GM08714 (cell line): Measurements from ENCODE around the gene TREX2.

ENCODE experiments used
- H3K4me3 ChIP-seq: fragments of 200-500 bp; sonication (Bioruptor generic); 2 replicates; pipeline ENCODE4 v1.5.1; 2014; ENCODE audit warnings: mild to moderate bottlenecking, low read length, inconsistent platforms
- ZNF274 ChIP-seq: IDR thresholded peaks from 2 replicates; pipeline ENCODE4 v1.6.1; 2012; ENCODE audit warnings: mild to moderate bottlenecking, low read depth, low read length

Gene TREX2

GRCh38 chrX:153454901-153455550, 9.2 kb upstream of the TREX2 start:
- no peak overlapping the region for H3K4me3 ChIP-seq
- no peak for TF ChIP-seq ZNF274

GRCh38 chrX:153450949-153451277, 5.1 kb upstream of the TREX2 start:
- no peak for TF ChIP-seq ZNF274
- H3K4me3 ChIP-seq, result no peak overlapping the region

- H3K4me3 ChIP-seq, result no peak overlapping the region
- no peak for TF ChIP-seq ZNF274
Observed at GRCh38 chrX:153450114-153450948, 4.5 kb upstream of the TREX2 start.

DNA sequence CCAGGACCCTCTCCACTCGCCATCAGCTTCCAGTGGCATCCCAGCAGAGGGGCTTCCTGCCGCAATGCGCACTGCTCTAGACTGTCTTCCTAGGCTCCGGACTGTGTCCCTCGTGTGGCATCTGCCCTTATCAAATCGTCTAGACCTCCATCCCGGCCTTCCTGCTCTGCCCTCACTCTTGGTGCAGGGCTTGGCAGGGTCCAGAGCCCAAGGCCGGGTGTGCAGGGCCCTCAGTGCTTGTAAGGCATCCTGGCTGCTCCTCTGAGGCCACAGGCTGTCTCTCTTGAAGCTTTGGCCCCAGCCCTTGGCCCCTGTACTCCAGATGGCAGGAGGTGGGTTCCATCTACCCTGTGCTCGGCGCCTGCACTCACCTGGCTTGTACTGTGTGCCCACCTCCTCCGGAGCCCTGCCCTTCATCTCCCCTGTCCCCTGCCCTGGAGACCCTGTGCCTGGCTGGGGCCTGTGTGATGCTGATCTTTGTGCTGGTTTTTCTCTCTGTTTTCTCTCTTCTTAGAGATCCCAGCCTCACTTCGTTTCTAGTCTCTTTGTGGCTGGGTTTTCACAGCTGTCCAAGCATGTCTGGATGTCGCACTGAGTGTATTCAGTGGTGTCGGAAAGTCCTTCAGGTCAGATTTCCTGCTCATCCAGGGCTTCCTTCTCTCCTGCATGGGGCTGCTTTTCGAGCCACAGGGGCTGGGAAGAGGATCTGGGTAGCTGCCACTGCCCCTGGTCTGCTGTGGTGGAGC, 3.7 kb upstream of the TREX2 start:
- H3K4me3 ChIP-seq, result no peak overlapping the region
- TF ChIP-seq ZNF274, result no peak

GRCh38 chrX:153448556-153449367, 2.9 kb upstream of the TREX2 start:
- no peak for TF ChIP-seq ZNF274
- no peak overlapping the region for H3K4me3 ChIP-seq

GRCh38 chrX:153447581-153447960, 1.7 kb upstream of the TREX2 start:
- no peak for TF ChIP-seq ZNF274
- H3K4me3 ChIP-seq, result no peak overlapping the region

DNA sequence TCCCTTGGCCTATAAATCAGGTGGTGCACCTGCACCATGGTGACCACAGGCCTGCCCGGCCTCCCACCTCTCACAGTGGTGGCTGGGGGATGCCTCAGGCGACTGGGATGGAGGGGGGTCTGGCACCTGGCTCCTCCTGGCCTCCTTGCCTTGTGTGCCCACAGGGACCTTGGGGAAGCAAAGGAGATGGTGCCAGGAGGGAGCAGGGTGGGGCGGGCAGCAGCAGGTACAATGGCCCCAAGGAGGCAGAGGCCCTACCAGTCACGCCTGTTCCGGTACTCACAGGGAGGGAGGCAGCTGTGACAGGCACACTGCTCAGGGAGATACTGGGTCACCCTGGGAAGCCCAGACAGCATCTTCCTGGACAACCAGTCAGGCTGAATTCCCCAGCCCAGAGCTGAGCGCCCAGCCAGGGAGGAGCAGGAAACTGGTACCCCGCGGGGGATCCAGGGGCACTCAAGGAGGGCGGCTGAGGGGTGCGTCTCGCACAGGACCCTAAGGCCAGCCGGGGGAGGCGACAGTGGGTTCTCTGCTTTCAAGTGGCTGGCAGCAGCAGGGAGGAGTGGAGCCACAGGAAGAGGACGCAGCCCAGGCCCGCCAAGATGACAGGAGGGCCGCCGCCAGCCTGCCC, 1.2 kb upstream of the TREX2 start:
- TF ChIP-seq ZNF274, result no peak
- H3K4me3 ChIP-seq, result no peak overlapping the region

- no peak overlapping the region for H3K4me3 ChIP-seq
- no peak for TF ChIP-seq ZNF274
Observed at GRCh38 chrX:153446636-153446936, 730 bp upstream of the TREX2 start.

DNA sequence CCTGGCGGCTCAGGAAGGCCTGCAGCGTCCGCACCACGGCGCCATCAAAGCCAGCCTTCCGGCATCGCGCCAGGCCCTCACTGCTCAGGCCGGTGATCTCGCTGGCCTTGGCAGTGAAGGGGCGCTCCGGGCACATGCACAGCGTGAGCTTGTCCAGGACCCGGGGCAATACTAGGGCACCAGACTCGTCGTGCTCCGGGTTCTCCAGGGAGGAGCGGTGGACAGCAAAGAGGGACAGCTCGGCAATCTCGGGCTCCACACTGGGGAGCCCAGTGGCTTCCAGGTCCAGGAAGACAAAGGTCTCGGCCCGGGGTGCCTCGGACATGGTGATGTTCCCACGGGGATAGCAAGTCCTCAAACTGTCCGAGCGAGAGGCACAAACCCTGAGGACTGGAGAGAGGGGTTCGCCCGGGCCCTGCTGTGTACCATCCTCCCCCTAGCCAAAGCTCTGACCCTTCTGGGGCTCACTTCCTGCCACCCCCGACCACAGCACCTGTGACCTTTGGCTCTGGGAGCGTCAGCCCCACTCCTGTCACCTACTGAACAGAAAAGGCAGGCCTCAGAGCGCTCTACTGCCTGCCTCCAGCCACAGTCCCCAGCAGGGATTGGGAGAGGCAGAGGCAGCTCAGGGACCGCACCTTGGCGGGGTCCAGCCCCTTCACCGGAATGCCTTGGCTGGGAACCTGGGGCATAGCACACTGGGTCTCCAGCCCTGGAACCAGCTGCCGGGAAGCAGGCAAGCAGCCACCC, 575 bp downstream of the TREX2 start:
- no peak for TF ChIP-seq ZNF274
- H3K4me3 ChIP-seq, result no peak overlapping the region

- TF ChIP-seq ZNF274, result no peak
- H3K4me3 ChIP-seq, result no peak overlapping the region
Observed at GRCh38 chrX:153444333-153445011, 1.4 kb downstream of the TREX2 start.

- no peak for TF ChIP-seq ZNF274
- H3K4me3 ChIP-seq, result no peak overlapping the region
Observed at GRCh38 chrX:153443476-153444332, 2.2 kb downstream of the TREX2 start.

DNA sequence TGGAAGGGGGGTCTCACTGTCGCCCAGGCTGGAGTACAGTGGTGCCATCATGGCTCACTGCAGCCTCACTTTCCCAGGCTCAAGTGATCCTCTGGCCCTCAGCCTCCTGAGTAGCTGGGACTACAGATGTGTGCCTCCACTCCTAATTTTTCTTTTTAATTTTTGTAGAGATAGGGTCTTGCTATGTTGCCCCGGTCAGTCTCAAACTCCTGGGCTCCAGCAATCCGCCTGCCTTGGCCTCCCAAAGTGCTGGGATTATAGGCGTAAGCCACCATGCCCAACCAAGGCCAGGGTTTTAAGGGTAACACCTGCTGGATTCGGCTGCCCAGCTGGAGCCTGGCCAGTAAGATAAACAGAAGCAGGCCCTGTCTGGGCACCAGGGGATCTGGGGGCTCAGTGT, 3.4 kb downstream of the TREX2 start:
- no peak overlapping the region for H3K4me3 ChIP-seq
- no peak for TF ChIP-seq ZNF274
